ENCODE results near the gene WNK4. TPM values are rescaled to one million over a fixed set of nuclear protein-coding genes. Genes with fewer than 3 reads are reported as not detected.

The WNK4 gene
- total and polyA plus RNA-seq, 4 donors, result 0.09 to 0.77 (median 0.45) TPM

DNA sequence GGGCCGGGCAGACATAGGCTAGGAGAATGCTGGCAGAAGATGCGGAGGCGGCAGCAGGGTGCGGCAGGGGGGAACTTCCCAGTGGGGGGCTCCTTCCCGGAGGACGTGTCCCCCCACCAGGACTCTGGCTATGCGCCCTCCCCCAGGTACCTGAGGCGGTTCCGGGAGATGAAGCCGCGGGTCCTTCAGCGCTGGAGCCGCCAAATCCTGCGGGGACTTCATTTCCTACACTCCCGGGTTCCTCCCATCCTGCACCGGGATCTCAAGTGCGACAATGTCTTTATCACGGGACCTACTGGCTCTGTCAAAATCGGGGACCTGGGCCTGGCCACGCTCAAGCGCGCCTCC, 3.4 kb downstream of the WNK4 start:
- H3K9me3 ChIP-seq (ENCODE audit: control insufficient read depth in 4 of 4, insufficient read depth in 3 of 4, low read length in 3 of 4), result peaks cover 0 to 2% (median 0%) of the 10 kb centered on the region in 4 donors
- no peak for DNase-seq
- H3K4me1 ChIP-seq (ENCODE audit: control insufficient read depth in 5 of 5, insufficient read depth in 5 of 5, low read length in 5 of 5), result peaks cover 0 to 36% (median 10%) of the 10 kb centered on the region in 5 donors
- peaks cover 0 to 78% (median 53%) of the 10 kb centered on the region in 3 donors for H3K27me3 ChIP-seq (ENCODE audit: control insufficient read depth in 3 of 3, insufficient read depth in 3 of 3, low read length in 2 of 3)
- no peak overlapping the region for H3K4me3 ChIP-seq
- 10 to 30% methylated on average over 22 of the region's 22 CpGs for WGBS, 2 donors
- ATAC-seq (ENCODE audit: insufficient read depth, low FRiP score), result no peak
- TF ChIP-seq, protein P1, sequence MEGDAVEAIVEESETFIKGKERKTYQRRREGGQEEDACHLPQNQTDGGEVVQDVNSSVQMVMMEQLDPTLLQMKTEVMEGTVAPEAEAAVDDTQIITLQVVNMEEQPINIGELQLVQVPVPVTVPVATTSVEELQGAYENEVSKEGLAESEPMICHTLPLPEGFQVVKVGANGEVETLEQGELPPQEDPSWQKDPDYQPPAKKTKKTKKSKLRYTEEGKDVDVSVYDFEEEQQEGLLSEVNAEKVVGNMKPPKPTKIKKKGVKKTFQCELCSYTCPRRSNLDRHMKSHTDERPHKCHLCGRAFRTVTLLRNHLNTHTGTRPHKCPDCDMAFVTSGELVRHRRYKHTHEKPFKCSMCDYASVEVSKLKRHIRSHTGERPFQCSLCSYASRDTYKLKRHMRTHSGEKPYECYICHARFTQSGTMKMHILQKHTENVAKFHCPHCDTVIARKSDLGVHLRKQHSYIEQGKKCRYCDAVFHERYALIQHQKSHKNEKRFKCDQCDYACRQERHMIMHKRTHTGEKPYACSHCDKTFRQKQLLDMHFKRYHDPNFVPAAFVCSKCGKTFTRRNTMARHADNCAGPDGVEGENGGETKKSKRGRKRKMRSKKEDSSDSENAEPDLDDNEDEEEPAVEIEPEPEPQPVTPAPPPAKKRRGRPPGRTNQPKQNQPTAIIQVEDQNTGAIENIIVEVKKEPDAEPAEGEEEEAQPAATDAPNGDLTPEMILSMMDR (IDR thresholded peaks at IDR 0.05; ENCODE audit: control extremely low read depth, extremely low read depth), result no peak
- H3K36me3 ChIP-seq (ENCODE audit: control insufficient read depth in 4 of 4, insufficient read depth in 4 of 4, low read length in 4 of 4), result peaks cover 3 to 11% (median 5%) of the 10 kb centered on the region in 4 donors
- no peak overlapping the region for H3K27ac ChIP-seq (ENCODE audit: low read depth in 1 of 2, low read length in 1 of 2)
- no peak overlapping the region for H3K9ac ChIP-seq (ENCODE audit: insufficient read depth in 1 of 2, low read length in 2 of 2)

DNA sequence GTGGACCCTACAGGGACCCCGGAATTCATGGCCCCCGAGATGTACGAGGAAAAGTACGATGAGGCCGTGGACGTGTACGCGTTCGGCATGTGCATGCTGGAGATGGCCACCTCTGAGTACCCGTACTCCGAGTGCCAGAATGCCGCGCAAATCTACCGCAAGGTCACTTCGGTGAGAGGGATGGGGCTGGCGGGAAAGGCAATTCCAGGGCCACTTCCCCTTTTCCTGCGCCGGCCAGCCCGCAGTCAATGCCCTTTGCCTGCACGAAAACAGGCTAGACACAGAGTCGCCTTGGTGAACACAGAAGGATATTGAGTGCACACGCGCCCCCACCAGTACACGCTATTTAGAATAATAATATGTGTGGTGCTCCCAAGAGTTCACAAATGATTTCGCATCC, 4.0 kb downstream of the WNK4 start:
- TF ChIP-seq, protein P1 (IDR thresholded peaks at IDR 0.05; ENCODE audit: control extremely low read depth, extremely low read depth), result no peak
- H3K27me3 ChIP-seq (ENCODE audit: control insufficient read depth in 3 of 3, insufficient read depth in 3 of 3, low read length in 2 of 3), result peaks cover 0 to 76% (median 53%) of the 10 kb centered on the region in 3 donors
- WGBS, 2 donors, result 9 to 36% methylated on average over 25 of the region's 25 CpGs
- H3K4me3 ChIP-seq, result no peak overlapping the region
- ATAC-seq (ENCODE audit: insufficient read depth, low FRiP score) (no peak), DNase-seq (no peak)
- H3K4me1 ChIP-seq (ENCODE audit: control insufficient read depth in 5 of 5, insufficient read depth in 5 of 5, low read length in 5 of 5), result peaks cover 0 to 36% (median 10%) of the 10 kb centered on the region in 5 donors
- peaks cover 0 to 4% (median under 1%) of the 10 kb centered on the region in 4 donors for H3K36me3 ChIP-seq (ENCODE audit: control insufficient read depth in 4 of 4, insufficient read depth in 4 of 4, low read length in 4 of 4)
- H3K9ac ChIP-seq (ENCODE audit: insufficient read depth in 1 of 2, low read length in 2 of 2), result no peak overlapping the region
- H3K9me3 ChIP-seq (ENCODE audit: control insufficient read depth in 4 of 4, insufficient read depth in 3 of 4, low read length in 3 of 4), result peaks cover 0 to 2% (median 0%) of the 10 kb centered on the region in 4 donors
- H3K27ac ChIP-seq (ENCODE audit: low read depth in 1 of 2, low read length in 1 of 2), result no peak overlapping the region

DNA sequence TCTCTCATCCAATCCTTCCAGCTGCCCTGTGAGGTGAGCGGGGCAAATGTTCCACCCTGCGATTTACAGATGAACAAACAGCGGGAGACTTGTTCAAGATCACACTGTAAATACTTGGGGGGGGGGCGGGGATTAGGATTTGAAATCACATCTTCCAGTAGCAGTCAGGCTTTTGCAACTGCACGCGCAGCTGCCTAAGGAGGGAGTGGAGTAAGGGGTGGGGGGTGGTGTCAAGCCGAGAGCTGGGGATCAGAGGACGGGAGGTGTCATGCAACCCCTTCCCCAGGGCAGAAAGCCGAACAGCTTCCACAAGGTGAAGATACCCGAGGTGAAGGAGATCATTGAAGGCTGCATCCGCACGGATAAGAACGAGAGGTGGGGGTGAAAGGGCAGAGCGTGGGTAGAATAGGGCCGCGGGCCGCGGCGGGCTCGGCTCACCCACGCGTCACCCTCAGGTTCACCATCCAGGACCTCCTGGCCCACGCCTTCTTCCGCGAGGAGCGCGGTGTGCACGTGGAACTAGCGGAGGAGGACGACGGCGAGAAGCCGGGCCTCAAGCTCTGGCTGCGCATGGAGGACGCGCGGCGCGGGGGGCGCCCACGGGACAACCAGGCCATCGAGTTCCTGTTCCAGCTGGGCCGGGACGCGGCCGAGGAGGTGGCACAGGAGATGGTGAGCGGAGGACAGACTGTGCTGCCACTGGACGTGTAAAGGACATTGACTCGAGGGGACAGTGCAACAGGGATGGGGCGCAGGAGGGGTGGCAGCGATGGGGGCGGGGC, 4.6 kb downstream of the WNK4 start:
- ATAC-seq (ENCODE audit: insufficient read depth, low FRiP score), result no peak
- DNase-seq, result no peak
- Histone ChIP-seq H3K27ac (ENCODE audit: low read depth in 1 of 2, low read length in 1 of 2) (no peak overlapping the region), H3K4me1 (ENCODE audit: control insufficient read depth in 5 of 5, insufficient read depth in 5 of 5, low read length in 5 of 5) (peaks cover 0 to 32% (median 10%) of the 10 kb centered on the region in 5 donors), H3K36me3 (ENCODE audit: control insufficient read depth in 4 of 4, insufficient read depth in 4 of 4, low read length in 4 of 4) (no peaks in the 10 kb centered on the region), H3K4me3 (no peak overlapping the region), H3K27me3 (ENCODE audit: control insufficient read depth in 3 of 3, insufficient read depth in 3 of 3, low read length in 2 of 3) (peaks cover 0 to 76% (median 53%) of the 10 kb centered on the region in 3 donors), H3K9me3 (ENCODE audit: control insufficient read depth in 4 of 4, insufficient read depth in 3 of 4, low read length in 3 of 4) (peaks cover 0 to 2% (median 0%) of the 10 kb centered on the region in 4 donors), H3K9ac (ENCODE audit: insufficient read depth in 1 of 2, low read length in 2 of 2) (no peak overlapping the region)
- WGBS, 2 donors, result 9 to 23% methylated on average over 52 of the region's 52 CpGs
- TF ChIP-seq, protein P1 (IDR thresholded peaks at IDR 0.05; ENCODE audit: control extremely low read depth, extremely low read depth), result no peak
